Globus pallidus (tissue), 1 donor: ENCODE measurements around the gene ACTL10.

Source experiments
- DNase-seq: peaks from one replicate; pipeline ENCODE4 v3.0.0-alpha.2; 2015; ENCODE audit warnings: low spot score

Gene ACTL10

DNA sequence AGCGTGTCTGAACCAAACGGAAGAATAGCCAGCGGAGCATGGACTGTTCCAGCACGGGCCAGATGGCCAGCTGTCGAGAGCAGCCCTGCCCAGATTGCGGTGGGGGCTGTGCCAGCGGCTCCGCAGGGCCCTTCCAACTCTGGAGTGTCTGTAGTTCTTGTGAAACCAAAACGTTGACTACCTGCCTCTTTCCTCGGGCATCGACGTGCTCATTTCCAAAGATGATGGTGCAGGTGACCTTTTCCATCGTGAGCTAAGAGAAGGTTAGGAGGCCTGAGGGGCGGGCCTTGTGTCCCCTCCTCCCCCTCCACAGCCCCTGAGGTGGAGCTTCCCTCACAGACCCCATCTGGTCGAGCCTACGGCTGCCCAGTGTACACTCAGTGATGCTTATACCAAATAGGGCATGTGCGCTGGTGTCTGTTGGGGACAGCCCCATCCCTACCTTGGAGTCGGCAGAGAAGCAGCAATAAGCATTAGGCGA, 17.5 kb upstream of the ACTL10 start:
- peak; percentile 66 for DNase-seq

DNA sequence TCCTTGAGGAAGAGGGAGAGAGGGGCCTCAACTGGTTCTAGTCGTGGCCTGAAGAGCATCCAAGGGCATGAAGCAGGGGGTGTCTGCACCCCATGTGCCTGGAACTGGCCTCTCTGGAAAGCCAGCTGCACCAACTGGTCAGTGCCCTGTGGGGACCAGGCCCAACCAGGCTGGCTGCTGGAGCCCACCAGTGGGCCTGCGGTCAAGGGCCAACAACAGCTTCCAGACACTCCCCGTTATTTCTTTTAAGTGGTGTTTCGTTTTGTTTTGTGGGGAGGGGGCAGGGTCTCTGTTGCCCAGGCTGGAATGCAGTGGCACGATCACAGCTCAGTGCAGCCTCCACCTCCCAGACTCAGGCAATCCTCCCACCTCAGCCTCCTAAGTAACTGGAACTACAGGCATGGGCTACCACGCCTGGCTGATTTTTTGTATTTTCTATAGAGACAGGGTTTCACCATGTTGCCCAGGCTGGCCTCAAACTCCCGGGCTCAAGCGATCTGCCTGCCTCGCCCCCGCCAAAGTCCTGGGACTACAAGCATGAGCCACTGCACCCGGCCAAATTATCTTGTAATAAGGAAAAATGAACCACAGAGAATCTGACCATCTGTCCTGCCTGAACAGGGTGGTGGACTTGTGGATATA, 16.5 kb upstream of the ACTL10 start:
- no peak for DNase-seq

- no peak for DNase-seq
These were observed 15.8 kb upstream of the ACTL10 start for GRCh38 chr20:33650753-33651561.

DNA sequence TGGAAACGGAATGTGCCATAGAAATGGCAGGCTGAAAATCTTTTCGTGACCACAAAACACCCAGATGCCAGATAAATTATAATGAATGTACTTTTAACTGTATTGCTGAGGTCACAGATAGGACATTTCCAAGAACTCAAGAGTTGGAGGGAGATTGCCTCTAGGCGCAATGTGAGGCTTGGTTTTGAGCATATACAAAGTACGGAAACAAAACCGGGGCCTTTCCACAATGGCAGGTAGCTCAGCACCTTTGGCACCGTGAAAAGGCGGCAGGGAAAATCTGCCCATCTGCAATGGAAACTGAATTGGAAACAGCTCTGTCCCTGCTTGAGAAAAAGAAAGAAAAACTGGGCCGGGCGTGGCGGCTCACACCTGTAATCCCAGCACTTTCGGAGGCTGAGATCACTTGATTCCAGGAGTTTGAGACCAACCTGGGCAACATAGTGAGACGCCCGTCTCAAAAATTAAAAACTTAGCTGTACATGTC, 15.1 kb upstream of the ACTL10 start:
- no peak for DNase-seq

DNA sequence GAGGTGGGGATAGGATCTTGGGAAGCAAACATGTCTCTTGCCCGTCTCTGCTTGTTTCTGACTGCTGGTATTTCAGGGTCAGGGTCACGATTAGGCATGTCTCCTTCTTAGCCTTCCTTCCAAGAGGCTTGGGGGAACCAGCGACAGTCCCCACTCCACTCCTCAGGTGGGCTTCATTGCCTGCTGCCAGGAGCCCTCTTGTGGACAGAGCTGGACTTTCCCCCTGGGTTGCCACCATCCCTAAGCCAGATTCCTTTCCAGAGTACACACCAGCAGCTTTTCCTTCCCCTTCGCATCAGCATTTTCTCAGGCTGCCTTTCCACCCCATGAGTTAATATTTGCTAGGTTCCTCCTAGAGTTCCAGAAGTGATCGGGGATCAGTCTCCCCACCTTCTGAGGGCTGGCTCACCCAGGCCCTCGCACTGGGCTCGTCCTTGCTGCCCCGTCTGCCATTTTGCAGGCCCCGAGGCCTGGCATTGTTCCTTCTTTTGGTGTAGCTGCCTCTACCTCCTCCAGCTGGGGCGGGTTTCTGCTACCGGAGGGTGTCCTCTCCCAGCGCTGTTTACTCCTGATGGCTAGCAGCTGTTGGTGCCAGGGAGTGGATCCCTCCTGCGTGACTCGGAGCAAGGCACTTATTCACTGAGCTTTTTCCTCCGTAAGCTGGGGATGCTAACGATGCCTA, 13.4 kb upstream of the ACTL10 start:
- peak; percentile 72 for DNase-seq

- no peak for DNase-seq
These were observed 12.7 kb upstream of the ACTL10 start for GRCh38 chr20:33653900-33654596.

DNA sequence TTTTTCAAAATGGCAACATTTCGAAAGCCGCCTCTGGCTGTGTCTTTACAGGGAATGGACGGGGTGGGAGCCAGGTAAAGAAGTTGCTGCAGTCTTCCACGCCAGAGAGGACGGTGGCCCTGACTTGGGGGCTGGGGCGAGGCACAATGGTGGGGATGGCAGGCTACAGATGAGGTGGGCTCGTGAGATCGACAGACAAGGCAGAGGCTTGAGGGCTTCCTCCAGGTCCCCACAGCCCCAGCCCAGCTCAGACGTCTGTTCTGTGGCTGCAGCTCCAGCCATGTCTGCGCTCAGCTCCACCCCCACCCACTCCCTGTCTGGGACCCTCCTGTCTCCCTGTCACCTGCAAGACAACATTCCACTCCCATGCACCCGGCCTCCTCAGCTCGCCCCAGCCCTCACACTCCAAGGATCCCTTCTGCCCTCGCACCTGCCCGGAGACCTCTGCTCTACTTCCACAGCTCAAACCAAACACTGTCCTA, 12.0 kb upstream of the ACTL10 start:
- no peak for DNase-seq

GRCh38 chr20:33655164-33655563, 11.6 kb upstream of the ACTL10 start:
- DNase-seq, result no peak

- no peak for DNase-seq
These were observed 10.5 kb upstream of the ACTL10 start for GRCh38 chr20:33656010-33656782.

- no peak for DNase-seq
These were observed 9.7 kb upstream of the ACTL10 start for GRCh38 chr20:33656783-33657703.

DNA sequence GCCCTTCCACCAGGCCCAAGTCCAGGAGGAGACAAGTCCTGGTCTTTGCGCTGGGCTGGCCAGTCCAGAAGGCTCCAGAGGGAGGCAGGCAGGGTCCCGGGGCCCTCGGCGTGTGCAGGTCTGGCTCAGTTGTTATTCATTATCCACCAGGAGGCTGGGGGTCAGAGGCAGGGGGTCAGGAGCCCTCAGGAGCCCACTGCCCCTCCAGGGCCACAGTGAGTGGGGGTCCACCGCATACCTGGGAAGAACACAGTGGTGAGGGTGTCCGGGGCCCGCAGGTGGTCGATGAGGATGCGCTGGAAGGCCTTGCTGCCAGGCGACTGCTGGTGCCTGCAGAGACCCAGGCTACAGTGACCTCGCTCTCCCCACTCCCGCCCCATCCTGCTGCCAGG, 9.0 kb upstream of the ACTL10 start:
- no peak for DNase-seq

DNA sequence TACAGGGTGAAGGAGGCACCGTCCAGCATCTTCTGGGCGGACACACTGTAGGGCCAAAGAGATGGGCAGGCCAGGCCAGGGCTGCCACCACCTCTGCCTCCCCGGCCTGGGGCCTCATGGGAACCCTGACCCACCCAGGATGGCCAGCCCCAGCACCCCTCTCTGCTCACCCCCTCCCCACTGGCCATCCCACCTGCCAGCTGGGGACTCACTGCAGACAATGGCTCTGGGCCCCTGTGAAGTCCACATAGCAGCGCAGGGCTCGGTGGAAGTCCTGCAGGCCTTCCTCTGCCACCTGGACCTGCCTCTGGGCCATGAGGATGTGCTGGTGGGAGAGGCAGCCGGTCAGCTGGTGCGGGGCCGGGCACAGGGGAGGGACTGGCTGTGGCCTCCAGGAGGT, 8.2 kb upstream of the ACTL10 start:
- no peak for DNase-seq

DNA sequence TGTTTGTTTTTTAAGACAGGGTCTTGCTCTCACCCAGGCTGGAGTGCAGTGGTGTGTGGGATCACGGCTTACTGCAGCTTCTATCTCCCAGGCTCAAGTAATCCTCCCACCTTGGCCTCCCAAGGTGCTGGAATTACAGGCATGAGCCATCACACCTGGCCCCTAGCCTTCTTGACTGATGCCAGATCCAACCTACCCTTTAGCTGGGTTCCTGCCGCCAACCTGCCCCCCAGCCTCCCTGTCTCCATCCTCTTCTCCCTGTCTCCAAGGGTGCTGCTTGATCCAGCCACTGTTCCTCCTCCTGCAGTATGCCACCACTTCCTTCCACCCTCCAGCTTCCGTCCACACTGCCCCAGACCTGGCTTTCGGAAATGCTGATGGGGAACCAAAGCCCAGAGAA, 7.8 kb upstream of the ACTL10 start:
- no peak for DNase-seq

- DNase-seq, result no peak
These were observed 7.3 kb upstream of the ACTL10 start for GRCh38 chr20:33659341-33660034.

DNA sequence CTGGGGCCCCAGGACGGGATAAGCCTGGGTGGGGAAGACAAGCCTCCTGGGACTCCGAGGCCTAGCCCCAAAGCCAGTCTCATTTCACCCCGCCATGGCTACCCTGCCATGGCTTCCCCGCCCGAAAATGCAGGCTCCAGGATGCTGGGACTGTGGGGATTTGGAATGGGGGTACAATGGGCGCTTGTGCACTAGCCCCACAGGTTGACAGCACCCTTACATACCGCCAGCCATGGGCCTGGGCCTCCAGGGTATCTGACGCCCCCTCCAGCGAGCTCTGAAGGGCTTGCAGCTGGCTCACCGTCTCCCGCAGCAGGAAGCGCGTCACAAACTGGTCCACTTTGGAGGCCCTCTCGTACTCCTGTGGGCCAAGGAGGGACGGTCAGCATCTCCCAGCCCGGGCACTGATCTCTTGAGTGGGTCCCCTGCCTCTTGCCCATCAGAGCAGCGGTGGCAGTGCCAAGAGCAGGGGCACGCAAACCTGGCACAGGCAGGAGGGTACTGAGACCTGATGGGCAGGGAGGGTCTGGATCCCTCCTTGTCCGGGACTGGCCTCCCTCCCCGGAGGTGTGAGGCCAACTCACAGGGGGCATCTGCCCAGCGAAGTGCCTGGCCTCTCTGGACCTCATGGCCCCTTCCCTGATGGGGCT, 6.6 kb upstream of the ACTL10 start:
- no peak for DNase-seq

- no peak for DNase-seq
These were observed 6.1 kb upstream of the ACTL10 start for GRCh38 chr20:33660685-33661058.

DNA sequence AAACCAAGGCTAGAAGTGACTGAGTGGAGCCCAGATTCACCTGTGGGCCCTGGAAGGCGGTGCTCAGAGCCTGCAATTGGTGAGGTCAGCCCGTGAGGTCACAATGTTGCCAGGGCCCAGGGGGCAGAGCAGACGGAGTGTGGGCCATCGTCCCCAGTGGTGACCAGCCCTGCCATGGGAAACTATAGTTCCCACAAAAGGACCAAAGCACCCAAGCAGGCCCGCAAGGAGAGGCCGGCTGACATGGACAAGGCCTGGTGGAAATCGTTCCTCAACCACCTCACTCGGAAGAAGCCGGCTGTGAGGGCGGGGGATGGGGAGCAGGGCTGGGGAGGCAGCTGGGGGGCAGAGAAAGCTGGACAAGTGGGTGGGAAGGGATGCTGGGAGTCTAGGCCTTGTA, 4.6 kb upstream of the ACTL10 start, which contains the start of gene C20orf144:
Gene C20orf144, plus strand, starts transcription at position 156 of the 400 bp plus-strand sequence. Its CDS starts 19 bp downstream, at position 175.
- no peak for DNase-seq

GRCh38 chr20:33663161-33664084, 3.3 kb upstream of the ACTL10 start:
- peak; percentile 80 for DNase-seq
